Upper lobe of right lung (tissue), 1 donor: ENCODE data around the gene ITSN1. TPM values are rescaled to one million over a fixed set of nuclear protein-coding genes. Genes with fewer than 3 reads are reported as not detected.

Source experiments
- ATAC-seq: fragments of 200-7000 bp; cut with Tn5 transposase; one replicate; pipeline ENCODE4 v1.9.1; 2020; ENCODE audit warnings: mild to moderate bottlenecking, moderate library complexity
- DNase-seq: peaks from one replicate; pipeline ENCODE4 v3.0.0-alpha.2; 2020
- H3K27ac ChIP-seq: fragments of 200-600 bp; one replicate; pipeline ENCODE4 v1.8.0; 2022
- H3K27me3 ChIP-seq: fragments of 200-600 bp; one replicate; pipeline ENCODE4 v1.8.0; 2022; ENCODE audit warnings: mild to moderate bottlenecking
- H3K36me3 ChIP-seq: fragments of 200-600 bp; one replicate; pipeline ENCODE4 v1.8.0; 2022
- H3K4me1 ChIP-seq: fragments of 200-600 bp; one replicate; pipeline ENCODE4 v1.8.0; 2022
- H3K4me3 ChIP-seq: fragments of 200-600 bp; one replicate; pipeline ENCODE4 v1.8.0; 2022; ENCODE audit warnings: mild to moderate bottlenecking
- H3K9me3 ChIP-seq: fragments of 200-600 bp; one replicate; pipeline ENCODE4 v1.8.0; 2022
- intact Hi-C: fragments of 100-400 bp; cut with DNase I; formaldehyde crosslinking; loops from one replicate; pipeline ENCODE4 v1.11.0; 2022
- total RNA-seq: library from RNA; stranded (reverse); fragmentation: NEBNext Ultra II Directional; extraction: Animal tissue kit (Norgen Biotek cat#: 25700); gene quantifications from one replicate; pipeline ENCODE4 v1.2.1, GENCODE V29; 2021
- TF ChIP-seq, protein P1 (sequence below): fragments of 200-600 bp; IDR thresholded peaks from one replicate; pipeline ENCODE4 v1.8.0; 2022; ENCODE audit warnings: antibody characterized with exemption
- donor health status: DM: no; HTN: yes; CAD: no; lungs with severe emphysema.

The ITSN1 gene
- total RNA-seq, 1 donor from 2014 or later: 32.0 TPM

DNA sequence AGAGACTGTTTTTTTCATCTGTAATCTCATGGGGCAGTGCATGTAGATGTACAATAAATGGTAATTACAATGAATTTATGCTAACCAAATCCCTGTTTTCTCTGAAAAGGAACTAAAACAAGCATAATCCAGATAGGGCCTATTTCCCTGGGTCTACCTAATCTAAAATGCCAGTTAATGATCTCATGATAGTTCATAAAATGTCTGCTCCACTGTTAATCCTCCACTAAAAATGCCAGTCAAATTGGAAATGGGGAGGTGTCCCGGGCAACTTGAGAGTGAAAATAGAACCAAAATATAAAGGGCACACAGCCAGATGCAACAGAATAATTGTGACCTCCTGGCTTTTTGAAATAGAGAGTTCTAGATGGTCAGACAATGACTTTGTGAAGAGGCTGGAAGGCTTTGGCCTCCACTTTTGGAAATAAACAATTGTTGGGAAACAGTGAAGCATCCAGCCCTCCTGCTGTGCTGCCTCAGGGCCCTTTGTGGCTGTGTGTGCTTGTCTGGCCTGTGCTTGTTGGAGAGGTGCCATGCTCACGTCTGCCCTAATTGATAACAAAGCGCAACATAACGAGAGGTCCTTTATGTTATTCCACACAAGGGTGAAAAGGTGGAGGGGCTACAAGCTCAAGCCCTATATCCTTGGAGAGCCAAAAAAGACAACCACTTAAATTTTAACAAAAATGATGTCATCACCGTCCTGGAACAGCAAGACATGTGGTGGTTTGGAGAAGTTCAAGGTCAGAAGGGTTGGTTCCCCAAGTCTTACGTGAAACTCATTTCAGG, 175.6 kb downstream of the ITSN1 start:
- peaks cover 23% of the 10 kb centered on the region for H3K36me3 ChIP-seq

DNA sequence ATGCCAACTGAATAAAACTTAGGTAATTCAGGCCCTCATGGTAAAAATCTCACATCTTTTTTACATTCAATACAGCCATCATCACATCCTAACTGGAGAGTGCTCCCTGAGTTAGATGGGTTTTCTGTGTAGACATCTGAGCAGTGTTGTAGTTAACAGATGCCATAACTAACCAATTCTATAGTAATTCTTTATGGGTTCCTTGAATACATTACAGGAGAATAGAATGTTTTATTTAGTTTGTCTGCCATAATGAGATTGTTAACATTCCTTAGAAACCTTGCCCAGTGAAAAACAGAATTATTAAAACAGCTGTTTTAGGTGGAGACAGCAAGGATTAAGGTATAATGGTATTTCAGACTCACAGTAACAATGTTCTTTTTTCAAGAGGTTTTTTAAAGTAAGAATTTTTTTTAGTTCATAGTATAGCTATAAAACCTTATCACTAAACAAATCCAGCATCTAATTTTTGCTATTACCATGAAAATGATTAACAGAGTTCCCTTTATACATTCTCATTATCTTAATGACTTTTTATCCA, 178.0 kb downstream of the ITSN1 start:
- Histone ChIP-seq H3K4me3 (no peak overlapping the region), H3K4me1 (peaks cover 7% of the 10 kb centered on the region), H3K36me3 (peaks cover 17% of the 10 kb centered on the region), H3K27me3 (no peaks in the 10 kb centered on the region), H3K27ac (no peak overlapping the region), H3K9me3 (no peaks in the 10 kb centered on the region)
- no peak for ATAC-seq
- intact Hi-C loops: no loop called here
- no peak for DNase-seq
- TF ChIP-seq, protein P1, sequence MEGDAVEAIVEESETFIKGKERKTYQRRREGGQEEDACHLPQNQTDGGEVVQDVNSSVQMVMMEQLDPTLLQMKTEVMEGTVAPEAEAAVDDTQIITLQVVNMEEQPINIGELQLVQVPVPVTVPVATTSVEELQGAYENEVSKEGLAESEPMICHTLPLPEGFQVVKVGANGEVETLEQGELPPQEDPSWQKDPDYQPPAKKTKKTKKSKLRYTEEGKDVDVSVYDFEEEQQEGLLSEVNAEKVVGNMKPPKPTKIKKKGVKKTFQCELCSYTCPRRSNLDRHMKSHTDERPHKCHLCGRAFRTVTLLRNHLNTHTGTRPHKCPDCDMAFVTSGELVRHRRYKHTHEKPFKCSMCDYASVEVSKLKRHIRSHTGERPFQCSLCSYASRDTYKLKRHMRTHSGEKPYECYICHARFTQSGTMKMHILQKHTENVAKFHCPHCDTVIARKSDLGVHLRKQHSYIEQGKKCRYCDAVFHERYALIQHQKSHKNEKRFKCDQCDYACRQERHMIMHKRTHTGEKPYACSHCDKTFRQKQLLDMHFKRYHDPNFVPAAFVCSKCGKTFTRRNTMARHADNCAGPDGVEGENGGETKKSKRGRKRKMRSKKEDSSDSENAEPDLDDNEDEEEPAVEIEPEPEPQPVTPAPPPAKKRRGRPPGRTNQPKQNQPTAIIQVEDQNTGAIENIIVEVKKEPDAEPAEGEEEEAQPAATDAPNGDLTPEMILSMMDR: no peak

More for the DNA sequence above, 175.6 kb downstream of the ITSN1 start:
- no peak overlapping the region for H3K4me3 ChIP-seq
- intact Hi-C loops: no loop called here
- peaks cover 7% of the 10 kb centered on the region for H3K4me1 ChIP-seq
- DNase-seq (no peak), ATAC-seq (no peak)
- no peak overlapping the region for H3K27ac ChIP-seq
- no peaks in the 10 kb centered on the region for H3K9me3 ChIP-seq
- TF ChIP-seq, protein P1: no peak
- H3K27me3 ChIP-seq: no peaks in the 10 kb centered on the region

DNA sequence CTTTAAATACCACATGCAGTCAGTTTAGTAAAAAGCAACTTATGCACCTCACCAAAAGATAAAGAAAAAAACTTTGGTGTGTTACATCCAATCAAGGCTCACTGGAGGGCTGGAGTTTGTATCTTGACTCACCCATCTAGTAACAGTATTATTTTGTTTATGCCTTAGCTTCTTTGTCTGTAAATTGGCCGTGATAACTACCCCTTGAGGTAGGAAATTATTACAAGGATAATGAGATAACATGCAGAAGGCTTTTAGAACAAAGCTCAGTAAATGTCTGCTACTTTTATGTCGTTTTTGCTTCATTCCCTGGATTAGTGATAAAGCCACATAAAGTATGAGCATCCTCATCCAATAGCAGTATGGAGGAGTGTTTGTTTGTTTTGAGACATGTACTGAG, 178.5 kb downstream of the ITSN1 start:
- Histone ChIP-seq H3K27ac (no peak overlapping the region), H3K4me1 (peaks cover 7% of the 10 kb centered on the region), H3K9me3 (no peaks in the 10 kb centered on the region), H3K36me3 (peaks cover 17% of the 10 kb centered on the region), H3K4me3 (no peak overlapping the region), H3K27me3 (no peaks in the 10 kb centered on the region)
- DNase-seq: no peak
- intact Hi-C loops: no loop called here
- TF ChIP-seq, protein P1: no peak
- ATAC-seq: no peak

DNA sequence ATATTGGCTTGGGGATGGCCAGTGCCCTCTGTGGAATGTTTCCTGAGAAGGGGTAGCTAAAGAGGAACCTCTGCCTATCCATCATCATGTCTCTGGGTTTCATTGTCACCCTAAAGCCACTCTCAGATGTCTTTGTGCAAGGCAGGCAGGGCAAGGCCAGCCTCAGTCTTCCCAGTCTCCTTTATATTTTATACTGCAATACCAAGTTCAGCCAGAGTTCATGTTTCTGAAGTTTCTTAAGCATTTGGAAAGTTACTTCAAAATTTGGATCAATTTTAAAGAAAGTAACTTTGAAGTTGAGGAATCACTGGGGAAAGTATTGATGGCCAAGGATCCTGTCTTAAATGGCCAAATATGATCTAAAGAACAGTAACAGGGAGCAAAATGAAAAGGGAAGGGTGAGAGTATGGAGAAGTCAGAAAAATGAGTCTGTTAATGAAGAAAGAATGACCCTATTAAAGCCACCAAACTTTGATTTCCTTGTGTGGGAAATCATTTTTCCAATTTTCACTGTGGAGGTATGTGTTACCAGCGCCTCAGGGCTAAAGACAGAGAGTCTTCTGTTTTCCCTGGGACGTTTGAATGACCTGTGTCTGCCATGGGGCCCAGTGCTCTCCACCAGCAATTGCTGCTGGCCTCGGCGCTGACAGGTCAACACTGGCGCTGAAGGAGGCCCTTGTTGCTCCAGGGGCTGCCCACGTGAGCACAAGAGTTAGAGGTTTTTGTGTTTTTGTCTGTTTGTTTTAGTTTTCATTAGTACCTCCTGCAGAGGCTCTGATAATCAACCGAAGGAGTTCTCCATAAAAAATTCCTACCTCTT, 179.4 kb downstream of the ITSN1 start:
- no peak overlapping the region for H3K4me3 ChIP-seq
- no peaks in the 10 kb centered on the region for H3K27me3 ChIP-seq
- DNase-seq: no peak
- ATAC-seq: peak; percentile 38
- intact Hi-C loops: no loop called here
- no peak overlapping the region for H3K27ac ChIP-seq
- TF ChIP-seq, protein P1: no peak
- peaks cover 7% of the 10 kb centered on the region for H3K4me1 ChIP-seq
- no peaks in the 10 kb centered on the region for H3K9me3 ChIP-seq
- peaks cover 17% of the 10 kb centered on the region for H3K36me3 ChIP-seq

DNA sequence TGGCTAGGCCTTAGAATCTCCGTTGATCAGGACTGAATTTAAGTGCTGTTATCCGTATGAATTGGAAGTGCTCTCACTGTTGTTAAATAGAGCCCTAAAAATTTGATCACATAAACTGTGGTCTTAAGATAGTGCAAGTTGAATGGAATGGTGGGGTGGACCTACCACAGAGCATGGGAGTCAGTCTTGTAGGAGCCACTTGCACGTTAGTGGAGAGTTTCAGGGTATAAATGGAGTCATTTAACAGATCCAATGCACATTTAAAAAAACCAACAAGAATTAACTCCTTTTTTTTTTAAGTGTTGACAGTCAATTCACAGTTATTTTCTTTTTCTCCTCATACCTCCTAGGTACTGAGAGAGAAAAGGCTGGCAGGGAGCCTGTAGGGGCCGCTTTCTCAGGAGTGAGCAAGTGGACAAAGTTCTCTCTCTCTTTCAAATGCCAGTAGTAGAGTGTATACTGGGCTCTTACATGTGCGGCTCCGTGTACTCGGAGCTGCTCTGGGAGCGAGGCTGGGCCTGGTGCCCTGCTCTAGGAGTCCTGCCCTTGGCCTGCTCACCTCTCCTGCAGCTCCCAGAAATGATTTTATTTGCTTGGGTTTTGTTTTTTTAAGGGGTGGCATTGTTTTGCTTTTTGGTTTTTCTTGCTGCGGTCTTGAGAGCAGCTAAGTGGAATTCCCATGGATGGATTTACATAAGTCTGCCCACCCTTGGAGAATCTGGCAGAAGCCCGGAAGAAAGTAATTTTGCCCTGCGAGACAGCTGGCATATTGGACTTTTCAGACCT, 182.0 kb downstream of the ITSN1 start:
- peaks cover 7% of the 10 kb centered on the region for H3K4me1 ChIP-seq
- no peaks in the 10 kb centered on the region for H3K27me3 ChIP-seq
- no peak overlapping the region for H3K4me3 ChIP-seq
- TF ChIP-seq, protein P1: no peak
- peaks cover 6% of the 10 kb centered on the region for H3K36me3 ChIP-seq
- DNase-seq (no peak), ATAC-seq (peak; percentile 55)
- peak overlapping the region; percentile 3 for H3K27ac ChIP-seq
- intact Hi-C loops: no loop called here
- no peaks in the 10 kb centered on the region for H3K9me3 ChIP-seq
